ENCODE measurements around the gene TOM1L2. TPM values are rescaled to one million over a fixed set of nuclear protein-coding genes. Genes with fewer than 3 reads are reported as not detected.
"Not testable (repeated sequence)": the region's sequence is repeated elsewhere in the genome, so short reads cannot be mapped to it uniquely, and the experiment has no call there.

The TOM1L2 gene
- polyA plus RNA-seq, 3 donors from 2014 or later = 1.9 to 6.1 (median 4.2) TPM

DNA sequence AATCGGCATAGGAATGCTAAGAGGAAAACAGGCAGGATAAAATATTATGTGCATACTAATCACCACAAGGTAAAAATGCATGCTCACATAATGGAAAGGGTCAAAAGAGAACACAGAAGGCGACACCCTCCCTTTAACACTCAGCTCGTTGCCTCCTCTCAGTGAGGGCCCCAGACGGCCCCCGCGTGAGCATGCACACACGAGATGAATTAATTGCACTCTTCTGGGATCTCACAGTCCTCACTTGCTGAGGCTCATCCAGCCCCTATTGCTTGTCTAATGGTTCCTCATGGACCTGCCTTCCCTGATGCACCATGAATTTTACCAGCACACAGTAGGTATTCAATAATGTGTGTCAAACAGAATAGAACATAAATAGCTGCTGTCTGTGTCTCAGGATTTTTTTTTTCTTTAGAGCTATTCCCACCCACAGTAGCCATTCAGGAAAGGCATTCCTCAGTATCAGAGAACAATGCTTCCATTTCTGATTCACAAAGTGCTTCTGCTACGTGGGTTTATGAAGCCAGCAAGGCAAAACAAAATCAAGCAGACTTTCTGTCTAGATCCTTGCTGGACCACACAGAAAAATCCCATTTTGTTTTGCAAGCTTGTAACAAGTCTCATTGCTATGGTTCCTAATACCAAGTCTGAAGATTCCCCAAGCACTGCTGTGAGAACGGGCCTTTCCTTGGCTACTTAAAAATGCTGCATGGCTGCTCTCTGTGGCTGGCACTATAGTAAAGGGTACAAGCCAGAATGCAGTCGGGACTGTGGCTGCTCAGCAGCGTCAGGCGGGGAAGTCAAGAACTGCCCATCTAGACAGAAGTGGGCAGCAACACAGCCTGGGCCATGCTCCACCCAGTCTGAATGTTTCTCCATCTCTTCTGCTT is 43.6 kb downstream of the TOM1L2 start:
- Mint-ChIP-seq H3K27me3 (ENCODE audit: low read depth in 3 of 3) (no peaks in the 10 kb centered on the region), H3K9me3 (no peaks in the 10 kb centered on the region), H3K4me3 (no peak overlapping the region), H3K27ac (no peak overlapping the region), H3K4me1 (peaks cover 0 to 2% of the 10 kb centered on the region in 2 donors), H3K36me3 (no peaks in the 10 kb centered on the region)
- DNase-seq = no peak

DNA sequence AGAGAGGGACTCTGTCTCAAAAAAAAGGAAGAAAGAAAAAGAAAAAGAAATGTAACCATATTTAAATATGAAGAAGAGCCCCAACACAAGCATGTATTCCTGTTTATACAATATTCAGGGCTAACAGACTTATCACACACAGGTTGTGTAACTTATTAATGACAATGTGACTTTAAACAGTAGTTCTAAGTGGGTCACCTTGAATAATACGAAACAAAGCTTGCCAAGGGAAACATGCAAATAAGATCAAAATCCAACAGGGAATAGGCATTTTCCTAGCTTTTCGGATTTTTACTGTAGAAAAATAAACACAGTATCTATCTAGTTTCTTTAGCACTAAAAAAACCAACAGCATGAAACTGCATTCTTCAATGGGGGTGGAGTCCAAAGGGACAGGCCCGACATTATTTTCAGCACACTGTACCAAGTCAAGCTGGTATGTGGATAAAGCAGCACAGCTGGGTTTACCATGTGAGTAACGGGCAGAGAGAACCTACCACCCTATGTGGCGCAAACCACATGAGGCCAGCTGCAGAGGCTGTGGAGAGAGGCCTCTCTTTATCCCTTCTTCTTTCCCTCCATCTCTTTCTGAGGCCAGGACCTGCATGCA is 45.3 kb downstream of the TOM1L2 start:
- Mint-ChIP-seq H3K4me3 (no peak overlapping the region), H3K4me1 (peaks cover under 1 to 5% of the 10 kb centered on the region in 2 donors), H3K36me3 (no peaks in the 10 kb centered on the region), H3K9me3 (no peaks in the 10 kb centered on the region), H3K27me3 (ENCODE audit: low read depth in 3 of 3) (no peaks in the 10 kb centered on the region), H3K27ac (peak overlapping the region in 4 of 6 donors; percentile 12 to 48 (median 30))
- no peak for DNase-seq

DNA sequence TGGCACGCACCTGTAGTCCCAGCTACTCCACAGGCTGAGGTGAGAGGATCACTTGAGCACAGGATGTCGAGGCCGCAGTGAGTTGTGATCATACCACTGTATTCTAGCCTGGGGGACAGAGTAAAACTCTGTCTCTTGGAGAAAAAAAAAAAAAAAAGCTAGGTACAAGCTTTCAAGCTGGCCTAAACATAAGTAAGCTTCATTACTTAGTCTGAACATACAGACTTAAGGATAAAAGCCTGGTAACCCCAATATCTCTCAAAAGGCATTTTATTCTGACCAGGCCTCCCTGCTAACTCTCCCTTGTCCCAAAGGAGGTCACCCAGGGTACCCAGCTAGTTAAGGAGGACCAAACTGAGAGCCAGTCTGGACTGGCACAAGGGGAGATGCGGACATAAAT is 46.2 kb downstream of the TOM1L2 start:
- Mint-ChIP-seq H3K36me3 (no peaks in the 10 kb centered on the region), H3K9me3 (no peaks in the 10 kb centered on the region), H3K4me3 (no peak overlapping the region), H3K27ac (no peak overlapping the region), H3K27me3 (ENCODE audit: low read depth in 3 of 3) (no peaks in the 10 kb centered on the region), H3K4me1 (peaks cover 9% of the 10 kb centered on the region in 2 donors)
- no peak for DNase-seq

DNA sequence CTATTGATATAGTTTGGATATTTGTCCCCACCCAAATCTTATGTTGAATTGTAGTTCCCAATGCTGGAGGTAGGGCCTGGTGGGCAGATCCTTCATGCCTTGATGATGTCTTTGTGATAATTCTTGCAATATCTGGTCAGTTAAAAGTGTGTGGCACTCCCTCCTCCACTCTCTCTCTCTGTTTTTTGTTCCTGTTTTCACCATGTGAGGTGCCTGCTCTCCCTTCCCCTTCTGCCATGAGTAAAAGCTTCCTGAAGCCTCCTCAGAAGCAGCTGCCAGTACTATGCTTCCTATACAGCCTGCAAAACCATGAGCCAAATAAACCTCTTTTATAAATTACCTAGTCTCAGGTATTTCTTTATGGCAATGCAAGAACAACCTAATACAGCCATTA is 47.3 kb downstream of the TOM1L2 start:
- H3K27ac Mint-ChIP-seq = no peak overlapping the region
- DNase-seq = no peak
- H3K4me3 Mint-ChIP-seq = no peak overlapping the region
- H3K36me3 Mint-ChIP-seq = no peaks in the 10 kb centered on the region
- H3K4me1 Mint-ChIP-seq = peaks cover 11 to 13% of the 10 kb centered on the region in 2 donors
- no peaks in the 10 kb centered on the region for H3K27me3 Mint-ChIP-seq (ENCODE audit: low read depth in 3 of 3)
- H3K9me3 Mint-ChIP-seq = no peaks in the 10 kb centered on the region

DNA sequence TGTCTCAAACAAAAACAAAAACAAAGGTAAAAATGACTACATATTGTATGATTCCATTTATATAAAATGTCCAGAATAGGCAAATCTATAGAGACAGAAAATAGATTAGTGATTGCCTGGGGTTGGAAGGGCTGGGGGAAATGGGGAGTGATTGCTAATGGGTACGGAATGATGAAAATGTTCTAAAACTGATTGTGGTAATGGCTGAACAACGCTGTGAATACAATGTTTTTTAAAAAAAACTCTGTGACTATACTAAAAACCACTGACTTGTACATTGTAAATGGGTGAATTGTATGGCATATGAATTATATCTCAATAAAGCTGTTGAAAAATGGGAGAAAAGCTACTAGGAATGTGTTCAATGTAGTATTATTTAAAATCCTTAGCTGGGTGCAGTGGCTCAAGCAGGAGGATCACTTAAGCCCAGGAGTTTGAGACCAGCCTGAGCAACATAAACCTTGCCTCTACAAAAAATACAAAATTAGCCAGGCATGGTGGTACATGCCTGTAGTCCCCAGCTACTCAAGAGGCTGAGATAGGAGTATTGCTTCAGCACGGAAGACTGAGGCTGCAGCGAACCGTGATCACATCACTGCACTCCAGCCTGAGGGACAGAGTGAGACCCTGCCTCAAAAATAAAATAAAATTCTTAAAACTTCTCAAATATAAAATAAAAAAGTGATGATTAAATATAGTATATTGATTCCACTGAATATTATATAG is 47.9 kb downstream of the TOM1L2 start:
- DNase-seq = no peak
- Mint-ChIP-seq H3K27ac (no peak overlapping the region), H3K4me3 (no peak overlapping the region), H3K36me3 (no peaks in the 10 kb centered on the region), H3K27me3 (ENCODE audit: low read depth in 3 of 3) (no peaks in the 10 kb centered on the region), H3K4me1 (peaks cover 12 to 13% of the 10 kb centered on the region in 2 donors), H3K9me3 (no peaks in the 10 kb centered on the region)

DNA sequence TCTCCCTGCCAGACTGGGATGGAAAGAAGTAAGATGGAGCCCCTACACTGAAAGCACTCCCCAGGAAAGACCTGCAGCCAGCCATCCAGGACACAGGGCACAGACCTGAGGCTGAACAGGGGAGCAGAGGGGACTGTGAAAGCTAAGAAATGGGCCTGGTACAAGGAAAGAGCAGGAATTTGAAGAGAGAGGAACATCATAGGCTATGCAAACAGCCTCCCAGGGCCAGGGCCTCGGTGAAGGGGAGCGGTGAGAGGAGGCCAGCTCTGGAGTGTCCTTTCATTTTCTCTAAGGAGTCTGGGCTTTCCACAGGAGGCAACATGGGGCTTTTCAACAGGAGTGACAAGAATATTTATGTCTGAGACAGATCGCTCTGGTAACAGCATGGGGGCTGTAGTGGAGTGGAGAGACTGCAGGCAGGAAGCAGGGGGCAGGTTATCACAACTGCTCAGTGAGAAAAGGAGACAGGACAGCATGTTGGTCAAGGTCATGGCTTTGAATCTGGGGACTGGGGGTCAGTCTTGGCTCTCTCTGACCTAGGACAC is 50.1 kb downstream of the TOM1L2 start:
- H3K36me3 Mint-ChIP-seq = no peaks in the 10 kb centered on the region

DNA sequence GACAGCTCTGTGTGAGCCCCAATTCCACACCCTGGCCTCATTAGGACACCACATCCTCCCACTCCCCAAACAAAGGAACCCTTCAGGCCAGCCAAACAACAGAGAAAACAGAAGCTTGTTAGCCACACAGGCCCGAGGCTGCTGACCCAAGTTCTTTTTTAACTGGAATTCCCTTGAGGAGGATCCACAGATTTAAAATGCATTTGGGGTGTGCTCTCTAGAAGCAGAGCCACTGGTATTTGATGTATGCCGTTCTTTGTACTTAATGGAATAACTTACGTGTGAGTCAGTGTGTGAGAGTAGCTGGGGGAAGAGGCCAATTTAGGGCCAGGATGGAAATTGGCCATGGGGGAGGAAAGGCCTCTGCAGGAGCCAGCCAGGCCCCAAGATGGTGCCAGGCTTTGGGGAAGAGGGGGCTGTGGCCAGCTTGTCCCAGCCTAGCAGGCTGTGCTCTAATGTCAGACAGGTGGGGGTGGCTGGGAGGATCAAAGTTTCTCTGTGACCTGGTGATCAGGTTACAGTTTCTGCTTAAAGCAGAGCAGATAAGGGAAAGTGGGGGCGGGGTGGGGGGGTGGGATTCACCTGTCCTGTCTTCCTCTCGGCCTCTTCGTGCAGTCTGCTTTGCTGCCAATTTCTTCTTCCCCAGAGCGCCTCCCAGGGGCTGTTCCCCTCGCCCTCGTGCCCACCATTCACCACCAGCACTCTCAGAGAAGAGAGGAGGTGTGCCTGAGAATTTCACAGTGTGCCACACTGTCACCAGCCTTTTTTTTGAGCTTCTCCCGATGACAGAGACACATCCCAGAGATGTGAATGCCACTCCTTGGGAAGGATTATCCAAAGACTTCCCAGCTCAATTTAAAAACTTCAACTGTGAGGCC is 50.8 kb downstream of the TOM1L2 start:
- Mint-ChIP-seq H3K4me1 (peaks cover 13 to 15% of the 10 kb centered on the region in 2 donors), H3K27ac (peak overlapping the region in 4 of 6 donors; percentile 50 to 74 (median 70)), H3K4me3 (no peak overlapping the region), H3K27me3 (ENCODE audit: low read depth in 3 of 3) (no peaks in the 10 kb centered on the region), H3K36me3 (no peaks in the 10 kb centered on the region), H3K9me3 (no peaks in the 10 kb centered on the region)
- no peak for DNase-seq

More for the DNA sequence above, 50.1 kb downstream of the TOM1L2 start:
- Mint-ChIP-seq H3K4me1 (peaks cover 13 to 15% of the 10 kb centered on the region in 2 donors), H3K27me3 (ENCODE audit: low read depth in 3 of 3) (no peaks in the 10 kb centered on the region), H3K27ac (peak overlapping the region in 1 of 6 donors; percentile 50), H3K9me3 (no peaks in the 10 kb centered on the region), H3K4me3 (no peak overlapping the region)
- DNase-seq = no peak

DNA sequence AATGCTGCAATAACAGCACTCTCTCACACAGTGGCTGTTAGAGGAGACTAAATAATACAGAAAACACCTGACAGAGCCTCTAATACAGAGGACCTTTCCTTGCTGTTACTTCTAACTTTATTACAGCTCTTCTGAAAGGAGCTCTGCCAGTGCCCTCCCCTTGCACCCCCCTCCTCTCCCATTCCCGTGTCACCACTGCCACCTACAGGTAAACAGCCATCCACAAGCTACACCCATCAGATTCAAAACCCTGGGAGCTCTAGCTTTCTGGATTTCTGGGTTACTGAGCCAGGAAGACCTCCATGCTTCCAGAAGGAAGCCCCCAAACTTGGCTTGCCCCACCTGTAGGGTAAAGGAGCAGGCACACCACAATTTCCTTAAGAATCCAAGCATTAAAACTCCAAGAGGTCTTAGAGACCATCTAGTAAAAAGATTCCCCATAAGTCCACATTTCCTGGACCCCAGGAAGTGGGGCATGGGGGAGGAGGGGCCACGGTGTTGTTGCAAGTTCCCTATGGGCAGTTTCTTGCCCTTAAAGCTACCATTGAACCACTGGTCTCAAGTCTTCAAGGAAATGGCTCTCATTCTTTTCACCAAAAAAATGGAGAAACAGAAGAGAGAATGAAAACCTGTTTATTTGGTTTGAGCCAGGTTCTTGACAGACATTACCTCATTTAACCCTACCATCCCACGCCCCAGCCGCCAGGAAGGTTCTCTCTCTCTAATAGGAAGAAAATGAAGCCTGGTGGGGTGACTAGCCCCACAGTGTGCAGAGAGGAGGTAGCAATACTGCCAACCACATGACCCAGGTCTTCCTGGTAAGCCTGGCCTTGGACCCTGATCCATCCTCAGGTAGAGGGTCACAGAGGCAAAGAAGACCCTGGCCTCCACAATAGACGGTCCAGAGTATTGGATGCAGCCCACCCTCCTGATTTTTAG is 52.8 kb downstream of the TOM1L2 start:
- Mint-ChIP-seq H3K4me3 (no peak overlapping the region), H3K36me3 (no peaks in the 10 kb centered on the region), H3K27me3 (ENCODE audit: low read depth in 3 of 3) (peaks cover 0 to 1% (median 0%) of the 10 kb centered on the region in 3 donors), H3K4me1 (peaks cover 13 to 14% of the 10 kb centered on the region in 2 donors), H3K9me3 (no peaks in the 10 kb centered on the region), H3K27ac (no peak overlapping the region)
- DNase-seq = peak; percentile 40 to 50 (median 48)

DNA sequence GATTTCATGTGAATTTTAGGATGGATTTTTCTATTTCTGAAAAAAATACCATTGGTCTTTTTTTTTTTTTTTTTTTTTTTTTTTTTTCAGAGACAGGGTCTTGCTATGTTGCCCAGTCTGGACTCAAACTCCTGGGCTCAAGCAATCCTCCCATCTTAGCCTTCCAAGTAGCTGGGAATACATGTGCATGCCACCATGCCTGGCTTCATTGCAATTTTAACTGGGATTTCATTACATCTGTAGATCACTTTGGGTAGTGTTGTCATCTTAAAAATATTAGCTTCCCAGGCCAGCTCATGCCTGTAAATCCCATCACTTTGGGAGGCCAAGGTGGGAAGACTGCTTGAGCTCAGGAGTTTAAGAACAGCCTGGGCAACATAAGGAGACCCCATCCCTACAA is 54.8 kb downstream of the TOM1L2 start:
- no peak for DNase-seq
- peaks cover 13% of the 10 kb centered on the region in 2 donors for H3K4me1 Mint-ChIP-seq
- no peaks in the 10 kb centered on the region for H3K9me3 Mint-ChIP-seq
- H3K27ac Mint-ChIP-seq = no peak overlapping the region
- no peaks in the 10 kb centered on the region for H3K36me3 Mint-ChIP-seq
- H3K27me3 Mint-ChIP-seq (ENCODE audit: low read depth in 3 of 3) = peaks cover 0 to 2% (median 0%) of the 10 kb centered on the region in 3 donors
- H3K4me3 Mint-ChIP-seq = no peak overlapping the region

DNA sequence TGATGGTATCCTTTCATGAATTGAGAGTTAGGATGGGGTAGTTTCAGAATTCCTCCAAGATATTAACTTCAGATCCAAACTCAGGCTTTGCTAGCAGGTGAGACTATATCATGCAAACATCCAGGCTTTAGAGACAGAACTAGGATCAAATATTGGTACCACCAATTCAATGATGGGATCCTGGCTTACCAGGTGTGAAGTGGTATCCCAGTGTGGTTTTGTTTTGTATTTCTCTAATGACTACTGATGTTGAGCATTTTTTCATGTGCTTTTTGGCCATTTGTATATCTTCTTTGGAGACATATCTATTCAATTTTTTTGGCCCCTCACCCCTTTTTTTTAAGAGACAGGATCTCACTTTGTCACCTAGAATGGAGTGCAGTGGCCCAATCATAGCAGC is 57.0 kb downstream of the TOM1L2 start:
- no peak overlapping the region for H3K27ac Mint-ChIP-seq
- H3K27me3 Mint-ChIP-seq (ENCODE audit: low read depth in 3 of 3) = peaks cover 0 to 2% (median 0%) of the 10 kb centered on the region in 3 donors
- no peaks in the 10 kb centered on the region for H3K36me3 Mint-ChIP-seq
- no peaks in the 10 kb centered on the region for H3K9me3 Mint-ChIP-seq
- DNase-seq = no peak
- H3K4me3 Mint-ChIP-seq = no peak overlapping the region
- peaks cover 0 to 6% of the 10 kb centered on the region in 2 donors for H3K4me1 Mint-ChIP-seq

DNA sequence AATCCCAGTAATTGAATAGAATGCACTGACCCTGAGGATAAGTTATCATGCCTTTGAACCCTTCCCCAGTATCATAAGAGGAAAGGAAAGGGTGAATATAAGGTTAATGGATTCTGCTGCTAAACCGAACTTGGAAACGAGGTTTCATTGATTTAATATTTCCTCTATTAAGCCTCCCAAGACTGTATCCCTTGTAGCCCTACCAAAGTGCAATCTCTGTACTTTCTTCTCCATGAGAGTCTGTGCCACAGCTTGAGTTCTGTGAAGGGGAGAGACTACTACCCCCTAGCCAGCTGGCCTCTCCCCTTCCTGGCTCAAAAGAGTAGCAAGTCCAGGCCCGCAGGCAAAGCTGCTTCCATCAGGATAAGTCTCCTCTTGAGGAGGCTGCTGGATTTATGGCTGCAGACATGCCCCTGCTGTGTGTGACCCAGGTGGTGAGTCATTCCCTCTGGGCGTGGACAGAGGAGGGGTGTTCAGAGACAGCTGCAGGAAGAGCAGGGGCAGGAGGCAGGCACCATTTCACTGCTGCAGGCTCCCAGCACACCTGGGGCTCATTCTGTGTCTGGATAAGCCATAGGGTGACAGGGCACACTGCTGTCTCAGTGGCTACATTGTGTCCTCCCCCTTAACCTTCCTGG is 58.4 kb downstream of the TOM1L2 start:
- Mint-ChIP-seq H3K36me3 (no peaks in the 10 kb centered on the region), H3K4me1 (peaks cover 0 to 3% of the 10 kb centered on the region in 2 donors), H3K4me3 (no peak overlapping the region), H3K27ac (no peak overlapping the region), H3K27me3 (ENCODE audit: low read depth in 3 of 3) (peaks cover 0 to 2% (median 0%) of the 10 kb centered on the region in 3 donors), H3K9me3 (no peaks in the 10 kb centered on the region)
- no peak for DNase-seq

DNA sequence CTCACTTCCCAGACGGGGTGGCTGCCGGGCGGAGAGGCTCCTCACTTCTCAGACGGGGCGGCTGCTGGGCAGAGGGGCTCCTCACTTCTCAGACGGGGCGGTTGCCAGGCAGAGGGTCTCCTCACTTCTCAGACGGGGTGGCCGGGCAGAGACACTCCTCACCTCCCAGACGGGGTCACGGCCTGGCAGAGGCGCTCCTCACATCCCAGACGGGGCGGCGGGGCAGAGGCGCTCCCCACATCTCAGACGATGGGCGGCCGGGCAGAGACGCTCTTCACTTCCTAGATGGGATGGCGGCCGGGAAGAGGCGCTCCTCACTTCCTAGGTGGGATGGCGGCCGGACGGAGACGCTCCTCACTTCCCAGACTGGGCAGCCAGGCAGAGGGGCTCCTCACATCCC is 59.9 kb downstream of the TOM1L2 start:
- DNase-seq, H3K4me3 Mint-ChIP-seq: not testable (repeated sequence)

More for the DNA sequence above, 59.9 kb downstream of the TOM1L2 start:
- not testable (repeated sequence) for H3K9me3 Mint-ChIP-seq; H3K27me3 Mint-ChIP-seq (ENCODE audit: low read depth in 3 of 3); H3K36me3 Mint-ChIP-seq; H3K4me1 Mint-ChIP-seq; H3K27ac Mint-ChIP-seq
